Measurements from ENCODE around the gene DHX34. TPM values are rescaled to one million over a fixed set of nuclear protein-coding genes. Genes with fewer than 3 reads are reported as not detected.
A peak's percentile ranks its signal among the peaks of the same experiment; 100 is the strongest.

DHX34 gene
- total and polyA plus RNA-seq, 9 of the 15 experiments (the other 6 are each of a cell fraction or from before 2014, with no cell fraction given): 0.36 to 42.0 (median 15.0) TPM

GRCh38 chr19:47406711-47407416 is 57.7 kb downstream of the DHX34 start (continued):
- TF ChIP-seq MIER1 (IDR thresholded peaks at IDR 0.05; ENCODE audit: low read depth) (peak; percentile 87), CBX5 (IDR thresholded peaks at IDR 0.05; ENCODE audit: borderline replicate concordance, low read depth) (no peak), TFAP4 (CRISPR knock-in tag; IDR thresholded peaks at IDR 0.05; ENCODE audit: borderline replicate concordance) (peak; percentile 44; the same call in 1 of the 2 replicates)

DNA sequence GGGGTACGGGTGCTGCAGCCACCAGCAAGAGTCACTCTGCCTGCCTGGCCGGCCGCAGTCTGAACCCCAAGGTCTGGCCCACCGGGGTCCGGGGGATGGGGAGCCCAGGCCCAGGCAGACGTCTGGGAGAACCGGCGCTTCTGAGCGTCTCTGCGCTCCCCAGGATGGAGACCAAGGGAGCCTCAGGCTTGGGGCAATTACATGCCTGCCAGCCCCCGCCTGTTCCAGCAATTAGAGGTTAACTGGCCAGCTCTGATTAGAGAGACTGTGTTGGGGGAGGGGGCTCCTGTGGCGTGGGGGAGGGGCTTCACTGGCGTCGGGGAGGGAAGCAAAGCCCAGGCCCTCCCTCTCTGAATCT is 58.3 kb downstream of the DHX34 start:
- intact Hi-C loops (cut with micrococcal nuclease): no loop called here
- ChIA-PET CTCF (ENCODE audit: low intra/inter-chr PET ratio) (no interaction called here), POLR2A (no interaction called here)
- H3K36me3 ChIP-seq (ENCODE audit: control insufficient read depth, insufficient read depth, low read length): no peaks in the 10 kb centered on the region
- peaks cover 4% of the 10 kb centered on the region for H3K9me1 ChIP-seq (ENCODE audit: control insufficient read depth, insufficient read depth, low read length)
- H3K4me2 ChIP-seq (ENCODE audit: insufficient read depth, low read length): no peak overlapping the region
- peaks cover 0 to 10% of the 10 kb centered on the region in 2 experiments; a peak in 2 of 5 replicates for H3K4me1 ChIP-seq (replicated peaks in 1 of 2; ENCODE audit: control insufficient read depth in 2 of 2, insufficient read depth in 2 of 2, low read length in 2 of 2)
- H4K20me1 ChIP-seq (replicated peaks; ENCODE audit: control insufficient read depth, insufficient read depth, low read length): peaks cover 4% of the 10 kb centered on the region
- H3K27ac ChIP-seq (ENCODE audit: extremely low read depth, low read depth, low read length): no peak overlapping the region
- in situ Hi-C loops (cut with MboI): no loop called here
- ATAC-seq (peak; percentile 53), DNase-seq (ENCODE audit: extremely low read depth in 1 of 4, low spot score in 3 of 4) (no peak), FAIRE-seq (no peak)
- no peak overlapping the region for H2AFZ ChIP-seq (ENCODE audit: low read depth, low read length)
- BruUV-seq (replicated peaks): no TSS peak
- peaks cover 27 to 58% of the 10 kb centered on the region in 2 experiments; a peak in 4 of 5 replicates for H3K27me3 ChIP-seq (ENCODE audit: control insufficient read depth in 2 of 2, insufficient read depth in 2 of 2, low read length in 2 of 2)
- H3K4me3 ChIP-seq: no peak overlapping the region
- H3K9ac ChIP-seq (ENCODE audit: insufficient read depth in 1 of 2, low read depth in 2 of 2, low read length in 2 of 2): no peak overlapping the region
- no peaks in the 10 kb centered on the region for H3K9me3 ChIP-seq (replicated peaks; ENCODE audit: control insufficient read depth, insufficient read depth, low read depth, low read length)
- H3K79me2 ChIP-seq (ENCODE audit: control insufficient read depth, insufficient read depth, low read length): no peaks in the 10 kb centered on the region
- 7% methylated on average over 10 of the region's 14 CpGs for whole genome bisulfite sequencing (ENCODE audit: insufficient coverage, low coverage, missing lambda C conversion rate)
- no peak for TF ChIP-seq ELK1 (CRISPR knock-in tag; IDR thresholded peaks at IDR 0.05)
- TF ChIP-seq LEF1 (IDR thresholded peaks at IDR 0.05): no peak
- TF ChIP-seq ZNF436 (CRISPR knock-in tag; IDR thresholded peaks at IDR 0.05): no peak
- TF ChIP-seq ZNF232 (CRISPR knock-in tag; IDR thresholded peaks at IDR 0.05): no peak
- TF ChIP-seq EHMT2 (IDR thresholded peaks at IDR 0.05): peak; percentile 30
- no peak for TF ChIP-seq SIX5 (IDR thresholded peaks at IDR 0.05; ENCODE audit: borderline replicate concordance in 1 of 2, insufficient read depth in 1 of 2, low read depth in 1 of 2, low read length in 2 of 2)
- no peak for TF ChIP-seq REST (IDR thresholded peaks at IDR 0.05; ENCODE audit: borderline replicate concordance)
- peak; percentile 15 for TF ChIP-seq REST (CRISPR knock-in tag; IDR thresholded peaks at IDR 0.05; ENCODE audit: low read depth)
